Stomach smooth muscle (tissue), 2 donors: Measurements from ENCODE around the gene PRAMEF10.
"Not testable (repeated sequence)": the region's sequence is repeated elsewhere in the genome, so short reads cannot be mapped to it uniquely, and the experiment has no call there.

Experiments used
- H3K27ac ChIP-seq: one replicate; pipeline ENCODE4 v1.7.0; 2013; ENCODE audit warnings: mild to moderate bottlenecking, low read length, inconsistent platforms
- H3K27me3 ChIP-seq, 2 donors: one replicate each; pipeline ENCODE4 v1.7.0; 2013; ENCODE audit warnings: low read length in 2 of 2; ENCODE audit not compliant: insufficient read depth in 2 of 2, control insufficient read depth in 1 of 2
- H3K36me3 ChIP-seq, 2 donors: one replicate each; pipeline ENCODE4 v1.7.0; 2013; ENCODE audit warnings: low read length in 2 of 2; ENCODE audit not compliant: control insufficient read depth in 2 of 2, insufficient read depth in 2 of 2
- H3K4me1 ChIP-seq: one replicate; pipeline ENCODE4 v1.7.0; 2013; ENCODE audit warnings: low read length; ENCODE audit not compliant: control insufficient read depth, insufficient read depth
- H3K4me3 ChIP-seq, 2 donors: one replicate each; pipeline ENCODE4 v1.7.0; 2013; ENCODE audit warnings: low read length in 2 of 2
- H3K9ac ChIP-seq, 2 donors: one replicate each; pipeline ENCODE4 v1.7.0; 2013; ENCODE audit warnings: low read length in 2 of 2, mild to moderate bottlenecking in 1 of 2
- H3K9me3 ChIP-seq, 2 donors: one replicate each; pipeline ENCODE4 v1.7.0; 2013; ENCODE audit warnings: low read length in 2 of 2; ENCODE audit not compliant: control insufficient read depth in 2 of 2
- donor health status: healthy.
- donor health status: Pancreatic carcinoma.

PRAMEF10 gene

GRCh38 chr1:12898170-12898569, at the start of gene PRAMEF10:
Gene PRAMEF10, minus strand, starts transcription at chr1:12898270. Its CDS starts 2,423 bp downstream, at chr1:12895847.
- not testable (repeated sequence) for H3K4me3 ChIP-seq, H3K9me3 ChIP-seq, H3K27ac ChIP-seq, H3K36me3 ChIP-seq, H3K4me1 ChIP-seq, H3K9ac ChIP-seq, H3K27me3 ChIP-seq

DNA sequence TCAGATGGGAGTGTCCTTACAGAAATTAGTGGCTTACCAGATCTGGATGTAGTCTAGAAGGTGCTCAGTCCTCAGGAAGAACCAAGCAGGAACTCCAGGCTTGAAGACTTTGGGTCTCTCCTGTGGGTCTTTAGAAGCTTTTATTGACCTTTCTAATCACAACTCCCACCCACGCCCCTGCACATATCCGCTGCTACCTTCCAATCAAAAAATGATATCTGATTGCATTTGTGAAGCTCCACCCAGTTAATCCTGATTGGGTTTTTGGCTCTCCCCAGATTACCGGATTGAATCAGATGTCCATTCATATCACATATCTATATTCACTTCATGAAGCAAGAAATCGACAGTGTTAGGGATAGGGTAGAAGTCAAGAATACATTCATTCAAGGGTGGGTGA, 49.4 kb upstream of the PRAMEF10 start, which contains the start of gene PRAMEF6:
Gene PRAMEF6, minus strand, starts transcription at position 101 of the 400 bp plus-strand sequence. CDS start 5,062 bp downstream, outside the sequence.
- not testable (repeated sequence) for H3K4me1 ChIP-seq, H3K27ac ChIP-seq, H3K9me3 ChIP-seq, H3K9ac ChIP-seq, H3K4me3 ChIP-seq, H3K27me3 ChIP-seq, H3K36me3 ChIP-seq

GRCh38 chr1:12924368-12924767, 26.3 kb upstream of the PRAMEF10 start:
- H3K4me3 ChIP-seq, H3K36me3 ChIP-seq, H3K9me3 ChIP-seq, H3K4me1 ChIP-seq, H3K27me3 ChIP-seq, H3K27ac ChIP-seq, H3K9ac ChIP-seq: not testable (repeated sequence)

- H3K4me3 ChIP-seq, H3K4me1 ChIP-seq, H3K9ac ChIP-seq, H3K36me3 ChIP-seq, H3K27ac ChIP-seq, H3K27me3 ChIP-seq, H3K9me3 ChIP-seq: not testable (repeated sequence)
Observed at GRCh38 chr1:12921749-12922148, 23.7 kb upstream of the PRAMEF10 start.

GRCh38 chr1:12916310-12916709, 18.2 kb upstream of the PRAMEF10 start, which contains the start of gene PRAMEF7:
Gene PRAMEF7, plus strand, starts transcription at chr1:12916610. Its CDS starts 1,083 bp downstream, at chr1:12917693.
- H3K27ac ChIP-seq = not testable (repeated sequence)

DNA sequence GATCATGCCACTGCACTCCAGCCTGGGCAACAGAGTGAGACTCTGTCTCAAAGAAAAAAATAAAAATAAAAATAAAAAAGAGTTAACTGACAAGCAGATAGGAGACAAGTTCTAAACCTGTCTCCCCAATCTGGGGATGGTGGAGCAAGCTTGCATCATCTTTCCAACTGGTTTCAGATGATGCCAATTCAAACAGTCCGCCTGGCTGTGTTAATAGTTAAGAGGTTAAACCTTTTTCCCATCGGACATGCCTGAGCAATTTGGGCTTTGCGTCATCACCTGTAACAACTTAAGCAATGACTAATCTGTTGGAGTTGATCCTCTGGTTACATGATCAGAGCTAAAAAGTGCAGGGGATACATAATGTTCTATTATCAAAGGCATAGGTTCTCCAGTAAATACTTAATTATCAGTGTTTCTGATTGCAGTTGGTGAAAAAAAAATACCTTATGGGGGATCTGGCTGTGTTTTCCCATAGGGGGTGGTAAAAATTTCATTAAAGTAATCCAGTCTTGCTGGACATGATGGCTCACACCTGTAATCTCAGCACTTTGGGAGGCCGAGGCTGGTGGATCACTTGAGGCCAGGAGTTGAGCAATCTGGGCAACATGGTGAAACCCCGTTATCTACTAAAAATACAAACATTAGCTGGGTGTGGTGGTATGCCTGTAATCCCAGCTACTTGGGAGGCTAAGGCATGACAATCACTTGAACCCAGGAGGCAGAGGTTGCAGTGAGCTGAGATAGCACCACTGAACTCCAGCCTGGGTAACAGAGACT, 5.9 kb upstream of the PRAMEF10 start:
- H3K27ac ChIP-seq, H3K4me3 ChIP-seq, H3K36me3 ChIP-seq, H3K27me3 ChIP-seq, H3K4me1 ChIP-seq, H3K9me3 ChIP-seq, H3K9ac ChIP-seq: not testable (repeated sequence)

More at GRCh38 chr1:12916310-12916709, 18.2 kb upstream of the PRAMEF10 start, which contains the start of gene PRAMEF7:
- H3K9me3 ChIP-seq, H3K36me3 ChIP-seq, H3K9ac ChIP-seq, H3K4me1 ChIP-seq, H3K27me3 ChIP-seq, H3K4me3 ChIP-seq: not testable (repeated sequence)

DNA sequence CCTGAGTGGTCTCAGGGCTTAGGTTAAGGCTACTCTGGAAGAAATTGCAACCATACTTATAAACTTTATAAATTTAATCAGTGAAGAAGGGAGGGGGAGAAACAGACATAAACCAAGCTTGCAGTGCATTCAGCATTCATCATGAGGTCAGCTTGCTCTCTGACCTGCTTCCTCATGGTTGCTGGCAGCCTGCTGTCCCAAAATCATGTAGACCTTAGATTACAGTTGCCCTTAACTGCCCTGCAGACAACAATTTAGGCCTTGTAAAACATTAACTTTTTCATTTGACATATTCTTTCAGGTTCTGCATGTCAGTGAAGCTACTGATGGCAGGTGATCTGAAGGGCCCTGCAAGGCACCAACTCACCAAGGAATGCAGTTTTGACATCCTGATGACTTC, 1.1 kb upstream of the PRAMEF10 start:
- not testable (repeated sequence) for H3K27ac ChIP-seq, H3K27me3 ChIP-seq, H3K9me3 ChIP-seq, H3K4me1 ChIP-seq, H3K4me3 ChIP-seq, H3K36me3 ChIP-seq, H3K9ac ChIP-seq

GRCh38 chr1:12886101-12886500, 12.0 kb downstream of the PRAMEF10 start, which contains the start of gene PRAMEF4:
Gene PRAMEF4, minus strand, starts transcription at chr1:12886201. Its CDS starts 2,807 bp downstream, at chr1:12883394.
- H3K4me1 ChIP-seq, H3K27me3 ChIP-seq, H3K36me3 ChIP-seq, H3K27ac ChIP-seq, H3K9ac ChIP-seq, H3K4me3 ChIP-seq, H3K9me3 ChIP-seq: not testable (repeated sequence)

GRCh38 chr1:12878453-12878852, 19.6 kb downstream of the PRAMEF10 start:
- H3K27ac ChIP-seq, H3K9ac ChIP-seq, H3K4me1 ChIP-seq, H3K9me3 ChIP-seq, H3K36me3 ChIP-seq, H3K27me3 ChIP-seq, H3K4me3 ChIP-seq: not testable (repeated sequence)

DNA sequence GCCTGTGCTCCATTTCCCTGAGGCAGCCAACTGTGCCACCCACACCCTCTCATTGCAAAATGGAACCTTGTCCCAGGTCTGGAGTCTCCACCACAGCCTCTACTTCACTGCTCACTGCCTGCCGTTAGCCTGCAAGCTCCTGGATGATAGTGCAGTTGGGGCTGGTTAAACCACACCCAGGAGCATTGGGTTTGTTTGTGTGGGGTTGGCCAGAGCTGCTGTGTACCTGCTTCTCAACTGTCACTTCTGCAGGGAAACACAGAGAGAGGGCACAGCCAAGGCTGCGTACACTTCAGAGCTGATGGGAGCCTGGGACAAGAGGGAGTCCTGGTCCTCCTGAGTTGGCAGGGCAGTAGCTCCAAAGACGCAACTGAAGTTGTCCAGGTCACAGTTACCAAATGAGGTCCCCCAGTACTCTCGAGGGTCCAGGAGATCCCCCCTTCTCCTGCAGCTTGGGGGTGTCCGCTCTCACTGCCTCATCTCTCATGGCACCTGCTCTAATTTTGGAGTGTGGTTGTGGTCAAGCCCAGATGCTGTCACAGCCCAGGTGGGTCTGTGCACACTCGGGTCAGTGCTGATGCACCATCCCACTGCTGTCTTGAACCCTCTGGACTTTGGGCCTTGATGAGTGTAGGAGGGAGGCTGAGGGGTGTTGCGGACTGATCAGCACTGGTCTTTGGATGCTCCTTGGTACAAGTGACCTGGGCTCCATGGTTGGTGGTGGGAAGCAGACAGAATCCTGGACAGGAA, 34.8 kb downstream of the PRAMEF10 start:
- H3K4me3 ChIP-seq, H3K27ac ChIP-seq, H3K9ac ChIP-seq, H3K9me3 ChIP-seq, H3K27me3 ChIP-seq, H3K36me3 ChIP-seq, H3K4me1 ChIP-seq: not testable (repeated sequence)

DNA sequence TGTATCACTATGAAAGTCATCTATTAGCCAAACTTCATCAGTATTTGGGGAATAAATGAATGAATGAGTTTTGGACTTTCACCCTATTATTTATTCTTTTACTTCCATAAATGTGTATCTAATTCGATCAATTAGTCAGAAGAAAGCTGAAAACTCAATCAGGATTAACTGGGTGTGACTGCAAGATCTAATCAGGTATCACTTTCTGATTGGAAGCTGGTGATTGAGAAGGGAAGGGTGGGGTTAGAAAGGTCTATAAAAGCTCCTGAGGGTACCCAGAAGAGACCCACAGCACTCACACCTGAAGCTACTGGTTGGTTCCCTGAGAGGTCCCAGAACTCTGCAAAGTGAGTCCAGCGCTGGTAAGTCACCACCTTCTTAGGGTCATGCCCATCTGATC, 41.3 kb downstream of the PRAMEF10 start, which contains the start of gene PRAMEF2:
Gene PRAMEF2, plus strand, starts transcription at position 301 of the 400 bp plus-strand sequence. CDS start 1,924 bp downstream, outside the sequence.
- H3K4me3 ChIP-seq, H3K27me3 ChIP-seq, H3K27ac ChIP-seq, H3K9ac ChIP-seq, H3K36me3 ChIP-seq, H3K4me1 ChIP-seq, H3K9me3 ChIP-seq: not testable (repeated sequence)
